NCI-H1694 (cell line): ENCODE results near the gene VWA2.
"Not testable (repeated sequence)": the region's sequence is repeated elsewhere in the genome, so short reads cannot be mapped to it uniquely, and the experiment has no call there.

Experiments
- DNase-seq: peaks from one replicate; lab custom pipeline; 2025; lab: John Stamatoyannopoulos, UW

Gene VWA2

GRCh38 chr10:114320249-114321116, 81.4 kb downstream of the VWA2 start:
- no peak for DNase-seq

- no peak for DNase-seq
These were observed 83.3 kb downstream of the VWA2 start for GRCh38 chr10:114322344-114322743.

GRCh38 chr10:114323023-114323422, 84.0 kb downstream of the VWA2 start:
- no peak for DNase-seq

- DNase-seq: no peak
These were observed 87.7 kb downstream of the VWA2 start for GRCh38 chr10:114326795-114327194.

GRCh38 chr10:114327537-114328440, 88.7 kb downstream of the VWA2 start:
- no peak for DNase-seq

GRCh38 chr10:114328441-114328812, 89.4 kb downstream of the VWA2 start:
- no peak for DNase-seq

- no peak for DNase-seq
These were observed 89.8 kb downstream of the VWA2 start for GRCh38 chr10:114328874-114329273.

- no peak for DNase-seq
These were observed 90.7 kb downstream of the VWA2 start for GRCh38 chr10:114329634-114330365.

- DNase-seq: no peak
These were observed 93.5 kb downstream of the VWA2 start for GRCh38 chr10:114332301-114333192.

GRCh38 chr10:114333441-114333840, 94.4 kb downstream of the VWA2 start:
- DNase-seq: not testable (repeated sequence)

GRCh38 chr10:114334301-114334700, 95.2 kb downstream of the VWA2 start:
- no peak for DNase-seq

GRCh38 chr10:114335614-114336013, 96.6 kb downstream of the VWA2 start:
- no peak for DNase-seq

GRCh38 chr10:114336823-114337509, 97.9 kb downstream of the VWA2 start:
- DNase-seq: no peak

- DNase-seq: no peak
These were observed 98.7 kb downstream of the VWA2 start for GRCh38 chr10:114337510-114338462.

- no peak for DNase-seq
These were observed 101.8 kb downstream of the VWA2 start for GRCh38 chr10:114340816-114341215.
